DMS53 treated with DMSO at 0.1 percent for 48 hours (cell line): ENCODE results near the gene IL17RB.

Experiments used
- DNase-seq: peaks from one replicate; lab custom pipeline; 2025; ENCODE audit not compliant: unreplicated experiment; lab: John Stamatoyannopoulos, UW

Gene IL17RB

GRCh38 chr3:53902067-53902466 is 55.7 kb downstream of the IL17RB start:
- DNase-seq: no peak

- no peak for DNase-seq
These were observed 56.3 kb downstream of the IL17RB start for GRCh38 chr3:53902711-53903110.

- DNase-seq: no peak
These were observed 67.0 kb downstream of the IL17RB start for GRCh38 chr3:53913401-53913800.
